MM.1S (cell line): ENCODE data around the gene CCT8.

ENCODE experiments used
- EZH2phosphoT487 ChIP-seq: fragments of 300-600 bp; sonication (generic); IDR thresholded peaks from 2 replicates; pipeline ENCODE4 v1.6.1; 2018; ENCODE audit warnings: antibody characterized with exemption, low read length
- TF ChIP-seq, protein P1 (sequence below): fragments of 300-600 bp; sonication (generic); IDR thresholded peaks from 2 replicates; pipeline ENCODE4 v1.5.1; 2016; ENCODE audit warnings: antibody characterized with exemption, low read length, mixed read lengths

- no peak for TF ChIP-seq EZH2phosphoT487
- TF ChIP-seq, protein P1, sequence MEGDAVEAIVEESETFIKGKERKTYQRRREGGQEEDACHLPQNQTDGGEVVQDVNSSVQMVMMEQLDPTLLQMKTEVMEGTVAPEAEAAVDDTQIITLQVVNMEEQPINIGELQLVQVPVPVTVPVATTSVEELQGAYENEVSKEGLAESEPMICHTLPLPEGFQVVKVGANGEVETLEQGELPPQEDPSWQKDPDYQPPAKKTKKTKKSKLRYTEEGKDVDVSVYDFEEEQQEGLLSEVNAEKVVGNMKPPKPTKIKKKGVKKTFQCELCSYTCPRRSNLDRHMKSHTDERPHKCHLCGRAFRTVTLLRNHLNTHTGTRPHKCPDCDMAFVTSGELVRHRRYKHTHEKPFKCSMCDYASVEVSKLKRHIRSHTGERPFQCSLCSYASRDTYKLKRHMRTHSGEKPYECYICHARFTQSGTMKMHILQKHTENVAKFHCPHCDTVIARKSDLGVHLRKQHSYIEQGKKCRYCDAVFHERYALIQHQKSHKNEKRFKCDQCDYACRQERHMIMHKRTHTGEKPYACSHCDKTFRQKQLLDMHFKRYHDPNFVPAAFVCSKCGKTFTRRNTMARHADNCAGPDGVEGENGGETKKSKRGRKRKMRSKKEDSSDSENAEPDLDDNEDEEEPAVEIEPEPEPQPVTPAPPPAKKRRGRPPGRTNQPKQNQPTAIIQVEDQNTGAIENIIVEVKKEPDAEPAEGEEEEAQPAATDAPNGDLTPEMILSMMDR = no peak
Observed at GRCh38 chr21:29104239-29104708, 30.8 kb upstream of the CCT8 start.
